K562 (cell line): ENCODE measurements around the gene DUS3L. TPM values are rescaled to one million over a fixed set of nuclear protein-coding genes. Genes with fewer than 3 reads are reported as not detected.

Experiments
- BDP1 ChIP-seq: IDR thresholded peaks from 3 replicates; pipeline ENCODE4 v1.6.1; 2011; ENCODE audit not compliant: insufficient read length, insufficient read depth
- BRF1 ChIP-seq: IDR thresholded peaks from 3 replicates; pipeline ENCODE4 v1.6.1; 2011; ENCODE audit warnings: borderline replicate concordance, mild to moderate bottlenecking; ENCODE audit not compliant: insufficient read length; ENCODE audit errors: extremely low read depth
- EP300 ChIP-seq: IDR thresholded peaks from 2 replicates; pipeline ENCODE4 v1.6.1; 2012; ENCODE audit warnings: low read length, improper control_type of control experiment
- ERF ChIP-seq: fragments of 450-650 bp; formaldehyde crosslinking; IDR thresholded peaks from 2 replicates; pipeline ENCODE4 v1.4.0; 2020; ENCODE audit warnings: mild to moderate bottlenecking, mixed read lengths
- ETS2 ChIP-seq: IDR thresholded peaks from 2 replicates; pipeline ENCODE4 v1.6.1; 2016; ENCODE audit warnings: borderline replicate concordance, missing genetic modification characterization, mild to moderate bottlenecking, moderate library complexity, missing compliant biosample characterization; ENCODE audit not compliant: poor library complexity, severe bottlenecking
- FOXA1 ChIP-seq: fragments of 450-650 bp; IDR thresholded peaks from 2 replicates; pipeline ENCODE4 v1.6.1; 2016; ENCODE audit warnings: mild to moderate bottlenecking, borderline replicate concordance
- GTF2E2 ChIP-seq: fragments of 200-800 bp; sonication (Bioruptor generic); IDR thresholded peaks from 2 replicates; pipeline ENCODE4 v1.6.1; 2016; ENCODE audit warnings: missing genetic modification characterization, missing compliant biosample characterization
- MYNN ChIP-seq, 2 experiments: sonication (generic); formaldehyde crosslinking in 1 of 2; IDR thresholded peaks; 2 replicates each; pipeline versions ENCODE4 v1.5.0 to v1.6.1; 2016 to 2020; ENCODE audit warnings: antibody characterized with exemption in 1 of 2, missing genetic modification reagents in 1 of 2
- NUFIP1 ChIP-seq: fragments of 450-650 bp; IDR thresholded peaks from 2 replicates; pipeline ENCODE4 v1.6.1; 2018; ENCODE audit not compliant: partially characterized antibody
- PHB2 ChIP-seq: fragments of 450-650 bp; IDR thresholded peaks from 2 replicates; pipeline ENCODE4 v1.6.1; 2017; ENCODE audit warnings: low read depth
- POLR2G ChIP-seq: fragments of 200-400 bp; formaldehyde crosslinking; IDR thresholded peaks from 2 replicates; pipeline ENCODE4 v1.6.1; 2017; ENCODE audit warnings: low read depth, mild to moderate bottlenecking, antibody characterized with exemption, low read length, moderate library complexity
- PRMT5 ChIP-seq: sonication (generic); formaldehyde crosslinking; IDR thresholded peaks from 2 replicates; pipeline ENCODE4 v1.5.0; 2020; ENCODE audit warnings: missing genetic modification reagents
- SMAD1 ChIP-seq: fragments of 150-350 bp; IDR thresholded peaks from 2 replicates; pipeline ENCODE4 v1.6.1; 2014; ENCODE audit warnings: low read length, low read depth; ENCODE audit not compliant: partially characterized antibody
- STAG1 ChIP-seq: sonication (generic); formaldehyde crosslinking; IDR thresholded peaks from 2 replicates; pipeline ENCODE4 v1.5.0; 2020; ENCODE audit warnings: missing genetic modification reagents, borderline replicate concordance
- TAL1 ChIP-seq: fragments of 450-650 bp; IDR thresholded peaks from 2 replicates; pipeline ENCODE4 v1.6.1; 2016; ENCODE audit warnings: mild to moderate bottlenecking
- ZFPM2 ChIP-seq: fragments of 250-450 bp; sonication (Bioruptor Pico); IDR thresholded peaks from 2 replicates; pipeline ENCODE4 v1.5.1; 2022; ENCODE audit warnings: mild to moderate bottlenecking
- ZNF12 ChIP-seq: sonication (generic); formaldehyde crosslinking; IDR thresholded peaks from 2 replicates; pipeline ENCODE4 v1.4.0; 2020; ENCODE audit warnings: mild to moderate bottlenecking, missing genetic modification reagents
- ZNF217 ChIP-seq: sonication (generic); formaldehyde crosslinking; IDR thresholded peaks from 2 replicates; pipeline ENCODE4 v1.8.0; 2022; ENCODE audit warnings: mild to moderate bottlenecking, missing genetic modification reagents
- polyA plus RNA-seq, 8 experiments: library from polyadenylated mRNA; depleted of rRNA in 4 of 8; stranded (reverse) in 5 of 8; unstranded in 3 of 8; fragments of >200 nt; fragmentation: Nextera tagmentation in 2 of 8; fragmentation: Illumina TruSeq in 1 of 8; extraction: Ambion mirVana in 2 of 8; extraction: Trizol in 1 of 8; gene quantifications; 2 replicates each; pipeline versions ENCODE4 v1.2.1 to v1.2.3, GENCODE V29; 2011 to 2014; ENCODE audit warnings: inconsistent platforms in 1 of 8, missing spikeins in 1 of 8
- total RNA-seq, 7 experiments: library from RNA; depleted of rRNA in 6 of 7; stranded (reverse); fragments of >200 nt in 6 of 7; fragmentation: Illumina TruSeq in 2 of 7; extraction: Trizol in 2 of 7; gene quantifications; 2 replicates each; pipeline versions ENCODE4 v1.2.1 to v1.2.3, GENCODE V29; 2011 to 2021; ENCODE audit warnings: low replicate concordance in 1 of 7
- TF ChIP-seq, protein P1 (sequence below): fragments of 450-650 bp; formaldehyde crosslinking; IDR thresholded peaks from 2 replicates; pipeline ENCODE4 v1.4.0; 2022; ENCODE audit warnings: mild to moderate bottlenecking, moderate library complexity
- TF ChIP-seq, protein P2 (sequence below): fragments of 450-650 bp; IDR thresholded peaks from 2 replicates; pipeline ENCODE4 v1.6.1; 2018; ENCODE audit warnings: mild to moderate bottlenecking, low read depth; ENCODE audit not compliant: partially characterized antibody
- TF ChIP-seq, protein P3 (sequence below): fragments of 250-450 bp; sonication (Bioruptor Pico); IDR thresholded peaks from 2 replicates; pipeline ENCODE4 v1.6.1; 2021; ENCODE audit warnings: mild to moderate bottlenecking
- TF ChIP-seq, protein P4 (sequence below), 2 experiments: fragments of 150-350 bp in 1 of 2; IDR thresholded peaks; 2 replicates each; pipeline ENCODE4 v1.6.1; 2012 to 2016; ENCODE audit warnings: low read depth in 2 of 2, low read length in 2 of 2, mild to moderate bottlenecking in 1 of 2, moderate library complexity in 1 of 2

The DUS3L gene
- total and polyA plus RNA-seq, 9 of the 15 experiments (the other 6 are each of a cell fraction or from before 2014, with no cell fraction given) = 1.7 to 102 (median 77.5) TPM

DNA sequence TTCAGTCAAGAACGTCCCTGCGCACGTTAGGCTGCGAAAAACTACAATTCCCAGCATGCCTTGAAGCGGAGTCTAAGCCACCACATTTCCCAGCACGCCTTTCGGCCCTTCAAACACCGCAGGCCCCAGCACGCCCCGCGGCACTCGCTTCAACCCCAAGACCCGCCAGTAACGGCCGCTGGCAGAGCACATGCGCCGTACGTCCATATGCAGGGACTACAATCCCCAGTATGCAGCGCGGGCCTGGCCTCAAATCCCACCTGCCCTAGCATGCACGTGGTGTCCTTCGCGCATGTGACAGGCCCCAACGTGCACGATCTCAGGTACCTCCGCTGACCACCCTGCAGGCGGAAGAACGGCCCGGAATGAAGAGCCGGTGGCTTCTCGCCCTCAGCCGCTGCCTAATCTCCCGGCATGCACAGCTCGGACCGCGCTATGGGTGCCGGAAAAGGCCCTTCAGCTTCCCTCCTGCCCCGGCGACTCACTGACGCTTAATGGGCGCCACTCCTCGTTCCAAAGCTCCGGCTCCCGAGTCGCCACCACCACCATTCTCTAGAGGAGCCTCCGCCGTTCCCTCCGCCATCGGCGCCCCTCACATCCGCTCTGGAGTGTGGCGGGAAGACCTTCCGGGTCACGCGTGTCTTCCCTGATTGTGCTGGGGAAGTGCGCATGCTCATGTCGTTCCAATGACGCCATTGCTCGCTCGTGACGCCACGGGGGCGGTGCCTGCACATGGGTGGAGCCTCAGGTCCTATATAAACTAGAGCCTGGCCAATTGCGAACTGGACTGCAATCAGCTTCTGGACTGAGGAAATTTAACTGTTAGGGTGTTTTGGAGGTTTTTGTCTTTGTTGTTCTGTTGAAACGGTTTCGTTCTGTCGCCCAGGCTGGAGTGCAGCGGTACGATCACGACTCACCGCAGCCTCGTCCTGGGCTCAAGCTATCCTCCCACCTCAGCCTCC, at the start of gene DUS3L (continued):
- no peak; the same call in 1 of the 2 replicates for TF ChIP-seq EP300
- no peak for TF ChIP-seq MYNN (IDR thresholded peaks at IDR 0.05)
- no peak for TF ChIP-seq MYNN (CRISPR knock-in tag; IDR thresholded peaks at IDR 0.05)
- TF ChIP-seq, protein P1, sequence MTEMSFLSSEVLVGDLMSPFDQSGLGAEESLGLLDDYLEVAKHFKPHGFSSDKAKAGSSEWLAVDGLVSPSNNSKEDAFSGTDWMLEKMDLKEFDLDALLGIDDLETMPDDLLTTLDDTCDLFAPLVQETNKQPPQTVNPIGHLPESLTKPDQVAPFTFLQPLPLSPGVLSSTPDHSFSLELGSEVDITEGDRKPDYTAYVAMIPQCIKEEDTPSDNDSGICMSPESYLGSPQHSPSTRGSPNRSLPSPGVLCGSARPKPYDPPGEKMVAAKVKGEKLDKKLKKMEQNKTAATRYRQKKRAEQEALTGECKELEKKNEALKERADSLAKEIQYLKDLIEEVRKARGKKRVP (CRISPR knock-in tag) = peak; percentile 48; the same call in 1 of the 2 replicates
- peak; percentile 84 for TF ChIP-seq SMAD1
- TF ChIP-seq ERF (CRISPR knock-in tag) = peak; percentile 95
- no peak for TF ChIP-seq NUFIP1
- TF ChIP-seq, protein P2, sequence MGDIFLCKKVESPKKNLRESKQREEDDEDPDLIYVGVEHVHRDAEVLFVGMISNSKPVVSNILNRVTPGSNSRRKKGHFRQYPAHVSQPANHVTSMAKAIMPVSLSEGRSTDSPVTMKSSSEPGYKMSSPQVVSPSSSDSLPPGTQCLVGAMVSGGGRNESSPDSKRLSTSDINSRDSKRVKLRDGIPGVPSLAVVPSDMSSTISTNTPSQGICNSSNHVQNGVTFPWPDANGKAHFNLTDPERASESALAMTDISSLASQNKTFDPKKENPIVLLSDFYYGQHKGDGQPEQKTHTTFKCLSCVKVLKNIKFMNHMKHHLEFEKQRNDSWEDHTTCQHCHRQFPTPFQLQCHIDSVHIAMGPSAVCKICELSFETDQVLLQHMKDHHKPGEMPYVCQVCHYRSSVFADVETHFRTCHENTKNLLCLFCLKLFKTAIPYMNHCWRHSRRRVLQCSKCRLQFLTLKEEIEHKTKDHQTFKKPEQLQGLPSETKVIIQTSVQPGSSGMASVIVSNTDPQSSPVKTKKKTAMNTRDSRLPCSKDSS = no peak
- no peak for TF ChIP-seq BDP1
- TF ChIP-seq GTF2E2 (tag) = peak; percentile 86
- no peak for TF ChIP-seq PHB2
- no peak for TF ChIP-seq ETS2
- TF ChIP-seq TAL1 = no peak
- TF ChIP-seq FOXA1 = no peak
- TF ChIP-seq STAG1 (CRISPR knock-in tag) = no peak
- no peak for TF ChIP-seq PRMT5 (CRISPR knock-in tag)
- peak; percentile 98 for TF ChIP-seq POLR2G
- TF ChIP-seq ZNF217 = no peak
- TF ChIP-seq, protein P3, sequence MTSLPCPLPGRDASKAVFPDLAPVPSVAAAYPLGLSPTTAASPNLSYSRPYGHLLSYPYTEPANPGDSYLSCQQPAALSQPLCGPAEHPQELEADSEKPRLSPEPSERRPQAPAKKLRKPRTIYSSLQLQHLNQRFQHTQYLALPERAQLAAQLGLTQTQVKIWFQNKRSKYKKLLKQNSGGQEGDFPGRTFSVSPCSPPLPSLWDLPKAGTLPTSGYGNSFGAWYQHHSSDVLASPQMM (CRISPR knock-in tag) = no peak
- TF ChIP-seq, protein P4, sequence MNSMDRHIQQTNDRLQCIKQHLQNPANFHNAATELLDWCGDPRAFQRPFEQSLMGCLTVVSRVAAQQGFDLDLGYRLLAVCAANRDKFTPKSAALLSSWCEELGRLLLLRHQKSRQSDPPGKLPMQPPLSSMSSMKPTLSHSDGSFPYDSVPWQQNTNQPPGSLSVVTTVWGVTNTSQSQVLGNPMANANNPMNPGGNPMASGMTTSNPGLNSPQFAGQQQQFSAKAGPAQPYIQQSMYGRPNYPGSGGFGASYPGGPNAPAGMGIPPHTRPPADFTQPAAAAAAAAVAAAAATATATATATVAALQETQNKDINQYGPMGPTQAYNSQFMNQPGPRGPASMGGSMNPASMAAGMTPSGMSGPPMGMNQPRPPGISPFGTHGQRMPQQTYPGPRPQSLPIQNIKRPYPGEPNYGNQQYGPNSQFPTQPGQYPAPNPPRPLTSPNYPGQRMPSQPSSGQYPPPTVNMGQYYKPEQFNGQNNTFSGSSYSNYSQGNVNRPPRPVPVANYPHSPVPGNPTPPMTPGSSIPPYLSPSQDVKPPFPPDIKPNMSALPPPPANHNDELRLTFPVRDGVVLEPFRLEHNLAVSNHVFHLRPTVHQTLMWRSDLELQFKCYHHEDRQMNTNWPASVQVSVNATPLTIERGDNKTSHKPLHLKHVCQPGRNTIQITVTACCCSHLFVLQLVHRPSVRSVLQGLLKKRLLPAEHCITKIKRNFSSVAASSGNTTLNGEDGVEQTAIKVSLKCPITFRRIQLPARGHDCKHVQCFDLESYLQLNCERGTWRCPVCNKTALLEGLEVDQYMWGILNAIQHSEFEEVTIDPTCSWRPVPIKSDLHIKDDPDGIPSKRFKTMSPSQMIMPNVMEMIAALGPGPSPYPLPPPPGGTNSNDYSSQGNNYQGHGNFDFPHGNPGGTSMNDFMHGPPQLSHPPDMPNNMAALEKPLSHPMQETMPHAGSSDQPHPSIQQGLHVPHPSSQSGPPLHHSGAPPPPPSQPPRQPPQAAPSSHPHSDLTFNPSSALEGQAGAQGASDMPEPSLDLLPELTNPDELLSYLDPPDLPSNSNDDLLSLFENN (IDR thresholded peaks at IDR 0.05; ENCODE audit: low read depth in 2 of 2, low read length in 2 of 2) = peak in 1 of 2 experiments; percentile 44; a peak in 1 of 4 replicates
- TF ChIP-seq ZFPM2 (CRISPR knock-in tag) = no peak
- no peak for TF ChIP-seq BRF1
- no peak for TF ChIP-seq ZNF12 (CRISPR knock-in tag)
